Lower lobe of right lung (tissue), 2 donors: ENCODE data around the gene HACL1. TPM values are rescaled to one million over a fixed set of nuclear protein-coding genes. Genes with fewer than 3 reads are reported as not detected.

ENCODE experiments used
- ATAC-seq, 2 donors: fragments of 200-7000 bp; cut with Tn5 transposase; one replicate each; pipeline ENCODE4 v1.9.1; 2020 to 2022; ENCODE audit warnings: mild to moderate bottlenecking in 2 of 2, moderate library complexity in 2 of 2
- DNase-seq: peaks from one replicate; pipeline ENCODE4 v3.0.0-alpha.2; 2020
- H3K27ac ChIP-seq: fragments of 200-600 bp; one replicate; pipeline ENCODE4 v1.8.0; 2022
- H3K27me3 ChIP-seq: fragments of 200-600 bp; one replicate; pipeline ENCODE4 v1.8.0; 2022; ENCODE audit warnings: low read depth
- H3K36me3 ChIP-seq: fragments of 200-600 bp; one replicate; pipeline ENCODE4 v1.8.0; 2022; ENCODE audit warnings: mild to moderate bottlenecking
- H3K4me1 ChIP-seq: fragments of 200-600 bp; one replicate; pipeline ENCODE4 v1.8.0; 2022
- H3K4me3 ChIP-seq: fragments of 200-600 bp; one replicate; pipeline ENCODE4 v1.8.0; 2022; ENCODE audit warnings: mild to moderate bottlenecking
- H3K9me3 ChIP-seq: fragments of 200-600 bp; one replicate; pipeline ENCODE4 v1.8.0; 2022
- CTCF ChIP-seq: fragments of 200-600 bp; IDR thresholded peaks from one replicate; pipeline ENCODE4 v1.8.0; 2022; ENCODE audit warnings: antibody characterized with exemption, mild to moderate bottlenecking
- intact Hi-C: fragments of 100-400 bp; cut with DNase I; formaldehyde crosslinking; loops from one replicate; pipeline ENCODE4 v1.11.0; 2022
- total RNA-seq: library from RNA; stranded (reverse); fragmentation: NEBNext Ultra II Directional; extraction: Animal tissue kit (Norgen Biotek cat#: 25700); gene quantifications from one replicate; pipeline ENCODE4 v1.2.1, GENCODE V29; 2021
- donor health status: DM: no; HTN: yes; CAD: no; lungs with severe emphysema.

Gene HACL1
- total RNA-seq, 1 donor from 2014 or later, result 21.2 TPM

- no peak for DNase-seq
- H3K27me3 ChIP-seq, result no peaks in the 10 kb centered on the region
- no peaks in the 10 kb centered on the region for H3K9me3 ChIP-seq
- no peaks in the 10 kb centered on the region for H3K36me3 ChIP-seq
- no peak for ATAC-seq
- TF ChIP-seq CTCF, result no peak
- no peak overlapping the region for H3K4me3 ChIP-seq
- H3K4me1 ChIP-seq, result peaks cover 13% of the 10 kb centered on the region
- intact Hi-C loops, result no loop called here
- H3K27ac ChIP-seq, result no peak overlapping the region
Observed at GRCh38 chr3:15513810-15514662, 87.3 kb downstream of the HACL1 start.

DNA sequence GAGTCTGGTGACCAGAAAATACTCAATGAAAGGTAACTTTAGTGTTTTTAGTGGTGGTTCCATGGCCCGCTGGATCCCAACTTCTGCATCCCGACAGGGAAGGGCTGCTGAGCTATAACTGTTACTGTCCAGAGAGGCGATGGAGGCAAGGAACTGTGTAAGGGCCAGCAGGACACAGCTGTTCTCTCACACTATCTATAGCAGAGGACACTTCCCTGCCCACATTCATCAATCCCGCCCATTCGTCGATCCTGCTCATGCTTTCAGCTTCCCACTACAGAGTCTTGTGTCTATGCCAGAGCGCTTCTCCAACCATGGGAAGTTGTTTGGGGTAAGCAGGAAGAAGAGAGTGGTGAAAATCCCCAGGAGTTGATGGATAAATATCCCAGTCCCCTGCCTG, 88.3 kb downstream of the HACL1 start:
- Histone ChIP-seq H3K27ac (no peak overlapping the region), H3K36me3 (no peaks in the 10 kb centered on the region), H3K4me1 (peaks cover 13% of the 10 kb centered on the region), H3K27me3 (no peaks in the 10 kb centered on the region), H3K9me3 (no peaks in the 10 kb centered on the region), H3K4me3 (no peak overlapping the region)
- TF ChIP-seq CTCF, result no peak
- DNase-seq (no peak), ATAC-seq (no peak)
- intact Hi-C loops, result no loop called here

DNA sequence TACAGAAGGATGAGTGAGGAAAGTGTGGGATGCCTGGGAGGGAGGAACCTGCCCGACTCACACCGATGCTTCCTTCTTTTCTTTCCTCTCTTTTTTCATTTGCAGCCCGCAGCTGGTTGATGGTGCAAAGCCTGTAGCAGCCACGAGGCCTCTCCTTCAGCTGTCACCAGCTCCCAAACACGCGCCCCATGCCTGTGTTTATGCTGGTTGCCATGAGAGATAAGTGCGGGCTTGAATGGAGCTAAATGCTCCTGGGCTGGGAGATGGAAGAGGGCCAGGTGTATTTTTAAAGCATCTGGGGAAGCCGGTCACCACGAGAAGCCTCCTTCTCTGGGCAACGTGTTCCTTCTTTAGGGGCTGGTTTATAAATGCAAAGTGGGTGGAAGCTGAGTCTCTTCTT, 89.2 kb downstream of the HACL1 start:
- no peaks in the 10 kb centered on the region for H3K36me3 ChIP-seq
- ATAC-seq (peak; percentile 94 to 97), DNase-seq (peak; percentile 80)
- intact Hi-C loops, result no loop called here
- H3K27ac ChIP-seq, result no peak overlapping the region
- H3K9me3 ChIP-seq, result no peaks in the 10 kb centered on the region
- H3K4me1 ChIP-seq, result peaks cover 13% of the 10 kb centered on the region
- no peak overlapping the region for H3K4me3 ChIP-seq
- no peaks in the 10 kb centered on the region for H3K27me3 ChIP-seq
- TF ChIP-seq CTCF, result no peak

GRCh38 chr3:15511156-15511555, 90.2 kb downstream of the HACL1 start:
- H3K27ac ChIP-seq, result no peak overlapping the region
- no peaks in the 10 kb centered on the region for H3K9me3 ChIP-seq
- H3K36me3 ChIP-seq, result no peaks in the 10 kb centered on the region
- H3K27me3 ChIP-seq, result no peaks in the 10 kb centered on the region
- TF ChIP-seq CTCF, result no peak
- ATAC-seq, result no peak
- DNase-seq, result no peak
- intact Hi-C loops, result no loop called here
- H3K4me1 ChIP-seq, result peaks cover 13% of the 10 kb centered on the region
- no peak overlapping the region for H3K4me3 ChIP-seq

Other genes with a start within 250 kb of the HACL1 start
- 18.1 TPM for gene METTL6, start 174.0 kb downstream of the HACL1 start, total RNA-seq
- gene EAF1, start 174.0 kb downstream of the HACL1 start, total RNA-seq, result 25.6 TPM
- gene COLQ, start 79.9 kb downstream of the HACL1 start, total RNA-seq, result 2.0 TPM
- 24.2 TPM for gene BTD, start 176 bp upstream of the HACL1 start, total RNA-seq
- 57.2 TPM for gene ANKRD28, start 196.4 kb upstream of the HACL1 start, total RNA-seq